ENCODE results near the gene CRLF2.
"Not testable (repeated sequence)": the region's sequence is repeated elsewhere in the genome, so short reads cannot be mapped to it uniquely, and the experiment has no call there.

CRLF2 gene, protein sequence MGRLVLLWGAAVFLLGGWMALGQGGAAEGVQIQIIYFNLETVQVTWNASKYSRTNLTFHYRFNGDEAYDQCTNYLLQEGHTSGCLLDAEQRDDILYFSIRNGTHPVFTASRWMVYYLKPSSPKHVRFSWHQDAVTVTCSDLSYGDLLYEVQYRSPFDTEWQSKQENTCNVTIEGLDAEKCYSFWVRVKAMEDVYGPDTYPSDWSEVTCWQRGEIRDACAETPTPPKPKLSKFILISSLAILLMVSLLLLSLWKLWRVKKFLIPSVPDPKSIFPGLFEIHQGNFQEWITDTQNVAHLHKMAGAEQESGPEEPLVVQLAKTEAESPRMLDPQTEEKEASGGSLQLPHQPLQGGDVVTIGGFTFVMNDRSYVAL

GRCh38 chrX:1212532-1212931, at the start of gene CRLF2:
TSS of gene CRLF2 (minus strand) at chrX:1212649. CDS start at chrX:1212634, 15 bp downstream.
- DNase-seq (ENCODE audit: low read depth, low spot score): no peak

GRCh38 chrX:1261771-1262170, 49.3 kb upstream of the CRLF2 start:
- peak; percentile 32 for DNase-seq (ENCODE audit: low read depth, low spot score)

DNA sequence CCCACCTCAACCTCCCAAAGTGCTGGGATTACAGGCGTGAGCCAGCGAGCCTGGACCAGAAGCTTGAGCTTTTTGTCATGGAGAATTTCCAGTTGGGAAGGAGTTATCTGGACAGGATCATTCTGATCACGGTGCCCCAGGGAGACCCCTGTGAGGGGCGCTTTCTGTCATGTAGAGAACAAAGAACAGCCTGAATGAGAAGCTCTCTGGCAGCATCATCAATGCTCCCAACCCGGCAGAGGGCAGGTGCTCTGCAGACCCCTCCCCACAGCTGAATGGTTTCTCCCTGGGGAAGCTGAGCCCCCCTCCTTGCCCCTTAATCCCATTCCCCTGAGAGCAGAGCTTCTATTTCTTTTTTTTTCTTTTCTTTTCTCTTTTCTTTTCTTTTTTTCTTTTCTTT, 48.8 kb upstream of the CRLF2 start:
- DNase-seq (ENCODE audit: low read depth, low spot score): peak; percentile 93

GRCh38 chrX:1252861-1253260, 40.4 kb upstream of the CRLF2 start:
- no peak for DNase-seq (ENCODE audit: low read depth, low spot score)

DNA sequence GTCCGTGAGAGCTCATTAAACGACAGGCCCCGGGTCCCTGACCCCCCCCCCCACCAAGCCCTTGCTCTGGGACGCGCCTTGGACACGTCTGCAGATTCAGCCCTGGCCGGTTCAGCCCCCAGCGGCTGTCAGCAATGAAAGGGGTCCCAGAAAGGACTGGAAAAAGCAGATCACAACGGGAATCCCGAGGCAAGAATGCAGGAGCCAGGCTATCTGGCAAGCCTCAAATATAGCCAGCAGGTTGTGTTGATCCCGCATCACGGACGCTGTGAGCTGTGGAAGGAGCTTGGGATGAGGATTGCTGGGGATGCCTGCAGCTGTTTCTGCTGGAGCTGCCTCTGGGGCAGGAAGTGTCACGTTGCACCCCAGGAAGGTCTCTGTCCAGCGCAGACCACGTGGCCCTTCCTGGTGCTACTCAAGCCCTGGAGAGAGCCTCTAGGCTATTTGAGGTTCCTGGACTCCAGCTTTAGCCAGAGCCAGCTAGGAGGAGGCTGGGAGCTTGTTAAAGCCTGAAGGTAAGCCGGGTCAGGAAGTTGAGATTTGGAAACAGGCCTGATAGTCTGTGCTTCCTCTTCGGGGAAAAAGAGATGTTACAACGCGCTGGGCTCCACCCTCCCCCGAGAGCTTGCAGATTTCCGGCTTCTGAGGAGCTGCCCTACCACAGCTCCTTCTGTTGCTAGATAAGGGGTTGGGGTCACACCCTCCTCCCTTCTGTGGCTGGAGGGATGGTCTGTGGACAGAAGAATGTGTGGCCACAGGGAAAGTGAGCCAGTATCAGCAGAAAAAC, 36.8 kb upstream of the CRLF2 start:
- peak; percentile 99 for DNase-seq (ENCODE audit: low read depth, low spot score)

DNA sequence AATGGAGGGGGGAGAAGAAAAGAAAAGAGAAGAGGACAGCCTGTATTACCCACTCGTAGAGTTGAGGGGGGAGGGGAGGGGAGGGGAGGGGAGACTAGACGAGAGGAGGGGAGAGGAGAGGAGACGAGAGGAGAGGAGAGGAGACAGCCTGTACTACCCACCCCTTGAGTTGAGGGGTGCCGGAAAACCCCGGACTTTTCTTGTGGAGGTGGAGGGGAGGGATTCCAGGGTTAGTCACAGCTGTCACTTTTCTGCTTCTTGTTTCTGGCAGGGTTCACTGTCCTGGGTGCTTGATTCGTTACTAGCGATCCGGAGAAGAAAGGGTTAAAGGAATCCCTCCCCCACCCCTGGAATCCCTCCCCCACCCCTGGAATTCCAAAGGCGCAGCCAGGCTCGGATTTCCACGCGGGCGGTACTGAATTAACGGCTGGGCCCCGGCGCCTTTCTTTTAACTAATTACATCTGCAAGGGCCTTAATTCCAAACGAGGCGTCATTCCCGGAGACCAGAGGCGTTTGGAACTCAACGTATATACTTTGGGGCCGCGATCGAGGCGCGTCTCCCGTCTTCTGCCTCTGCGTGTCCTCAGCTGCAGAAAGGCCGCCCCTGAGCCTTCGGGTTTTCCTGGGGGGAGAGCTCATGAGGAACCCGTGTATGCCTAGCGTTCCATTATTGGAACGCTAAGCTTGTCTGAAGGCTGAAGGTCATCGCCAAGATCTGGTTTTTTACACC, 36.0 kb upstream of the CRLF2 start:
- peak; percentile 91 for DNase-seq (ENCODE audit: low read depth, low spot score)

- peak; percentile 95 for DNase-seq (ENCODE audit: low read depth, low spot score)
These were observed 34.4 kb upstream of the CRLF2 start for GRCh38 chrX:1246816-1247215.

DNA sequence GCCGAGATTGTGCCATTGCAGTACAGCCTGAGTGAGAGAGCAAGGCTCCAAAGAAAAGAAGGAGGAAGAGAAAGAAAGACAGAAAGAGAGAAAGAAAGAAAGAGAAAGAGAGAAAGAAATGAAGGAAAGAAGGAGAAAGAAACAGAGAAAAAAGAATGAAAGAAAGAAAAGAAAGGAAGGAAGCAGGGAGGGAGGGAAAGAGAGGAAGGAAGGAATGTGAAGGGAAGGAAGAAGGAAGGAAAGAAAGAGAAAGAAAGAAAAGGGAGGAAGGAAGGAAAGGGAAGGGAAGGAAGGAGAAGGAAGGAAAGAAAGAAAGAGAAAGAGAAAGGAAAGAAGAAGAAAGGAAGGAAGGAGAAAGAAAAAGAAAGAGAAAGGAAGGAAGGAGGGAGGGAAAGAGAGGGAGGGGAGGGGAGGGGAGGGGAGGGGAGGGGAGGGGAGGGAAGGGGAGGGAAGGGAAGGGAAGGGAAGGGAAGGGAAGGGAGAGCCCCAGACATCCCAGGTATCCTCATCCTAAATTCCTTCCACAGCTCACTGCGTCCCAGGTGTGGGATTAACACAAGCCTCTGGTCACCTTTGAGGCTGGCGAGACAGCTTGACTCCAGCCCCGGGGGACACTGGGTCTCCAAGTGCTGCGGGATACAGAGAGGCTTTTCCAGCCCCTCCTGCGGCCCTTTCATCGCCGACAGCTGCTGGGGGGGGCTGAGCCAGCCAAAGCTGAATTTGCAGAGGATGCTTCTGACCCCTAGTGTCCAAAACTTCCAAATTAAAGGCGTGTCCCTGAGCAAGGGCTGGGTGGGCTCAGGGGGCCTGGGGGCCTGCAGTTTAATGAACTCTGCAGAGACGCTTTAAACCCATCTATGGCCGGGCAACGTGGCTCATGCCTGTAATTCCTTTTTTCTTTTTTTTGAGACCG, 32.0 kb upstream of the CRLF2 start:
- DNase-seq (ENCODE audit: low read depth, low spot score): peak; percentile 96

GRCh38 chrX:1242891-1243402, 30.5 kb upstream of the CRLF2 start:
- DNase-seq (ENCODE audit: low read depth, low spot score): peak; percentile 78

DNA sequence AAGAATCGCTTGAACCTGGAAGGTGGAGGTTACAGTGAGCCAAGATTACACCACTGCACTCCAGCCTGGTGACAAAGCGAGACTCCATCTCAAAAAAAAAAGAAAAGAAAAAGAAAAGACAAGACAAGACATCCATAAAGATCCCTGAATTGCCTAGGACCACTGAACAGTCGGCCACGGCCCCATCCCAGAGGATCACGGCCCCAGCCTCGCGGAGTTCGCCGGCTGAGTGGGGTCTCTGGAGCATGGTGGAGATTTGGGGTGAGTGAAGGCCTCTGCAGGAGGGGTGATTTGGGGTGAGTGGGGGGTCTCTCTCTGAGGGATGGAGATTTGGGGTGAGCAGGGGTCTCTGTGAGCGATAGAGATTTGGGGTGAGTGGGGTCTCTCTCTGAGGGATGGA, 28.1 kb upstream of the CRLF2 start:
- not testable (repeated sequence) for DNase-seq (ENCODE audit: low read depth, low spot score)

DNA sequence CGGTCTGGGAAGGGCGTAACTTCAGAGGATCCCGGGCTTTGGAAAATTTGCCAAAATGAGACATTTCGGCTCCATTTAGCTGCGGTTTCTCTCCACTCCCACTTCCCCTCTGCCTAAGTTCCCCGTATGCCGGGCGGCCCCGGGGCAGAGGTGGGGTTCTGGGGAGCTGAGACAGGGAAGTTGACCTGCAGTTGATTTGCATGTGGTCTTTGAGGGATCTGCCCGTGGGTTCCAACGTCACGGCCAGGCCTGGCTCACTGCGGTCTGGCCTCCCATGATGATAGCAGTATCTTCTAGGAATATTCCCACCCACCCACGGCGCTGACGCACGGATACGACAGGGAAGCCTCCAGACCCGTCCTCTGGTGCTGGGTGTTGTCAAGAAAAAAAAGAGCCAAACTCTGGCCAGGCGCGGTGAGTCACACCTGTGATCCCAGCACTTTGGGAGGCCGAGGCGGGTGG, 27.3 kb upstream of the CRLF2 start:
- no peak for DNase-seq (ENCODE audit: low read depth, low spot score)

DNA sequence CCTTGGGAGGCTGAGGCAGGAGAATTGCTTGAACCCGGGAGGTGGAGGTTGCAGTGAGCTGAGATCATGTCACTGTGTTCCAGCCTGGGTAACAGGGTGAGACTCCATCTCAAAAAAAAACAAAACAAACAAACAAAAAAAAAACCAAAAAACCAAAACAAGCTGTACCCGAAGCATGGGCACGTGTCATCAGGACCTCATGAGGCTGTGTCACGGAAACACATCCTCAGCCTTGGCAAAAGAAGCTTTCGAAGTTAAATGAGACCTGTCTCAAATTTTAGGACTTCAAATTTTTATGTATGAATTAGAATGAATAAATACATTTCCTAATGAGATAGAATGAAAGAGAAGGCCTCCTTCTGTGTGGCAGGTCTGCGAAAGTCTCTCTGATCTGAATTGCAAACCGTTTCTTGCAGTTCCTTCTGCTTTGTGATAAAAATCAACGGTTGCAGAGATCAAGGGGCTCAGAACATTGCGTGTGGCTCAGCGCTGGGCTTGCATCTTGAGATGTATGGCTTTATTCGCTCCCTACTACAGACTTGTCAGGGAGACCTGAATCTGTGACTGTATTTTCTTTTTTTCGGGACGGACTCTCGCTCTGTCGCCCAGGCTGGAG, 19.5 kb upstream of the CRLF2 start:
- DNase-seq (ENCODE audit: low read depth, low spot score): no peak

DNA sequence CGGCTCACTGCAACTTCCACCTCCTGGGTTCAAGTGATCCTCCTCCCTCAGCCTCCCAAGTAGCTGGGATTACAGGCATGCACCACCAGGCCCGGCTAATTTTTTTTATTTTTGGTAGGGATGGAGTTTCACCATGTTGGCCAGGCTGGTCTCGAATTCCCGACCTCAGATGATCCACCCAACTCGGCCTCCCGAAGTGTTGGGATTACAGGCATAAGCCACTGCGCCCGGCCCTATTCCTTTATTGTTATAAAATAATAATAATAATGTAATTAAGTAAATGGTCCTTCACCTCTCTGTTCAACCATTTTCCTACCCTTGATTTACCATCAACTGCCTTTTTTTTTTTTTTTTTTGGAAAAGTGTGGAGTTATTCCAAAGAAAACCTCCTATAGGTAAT, 15.7 kb upstream of the CRLF2 start:
- not testable (repeated sequence) for DNase-seq (ENCODE audit: low read depth, low spot score)

DNA sequence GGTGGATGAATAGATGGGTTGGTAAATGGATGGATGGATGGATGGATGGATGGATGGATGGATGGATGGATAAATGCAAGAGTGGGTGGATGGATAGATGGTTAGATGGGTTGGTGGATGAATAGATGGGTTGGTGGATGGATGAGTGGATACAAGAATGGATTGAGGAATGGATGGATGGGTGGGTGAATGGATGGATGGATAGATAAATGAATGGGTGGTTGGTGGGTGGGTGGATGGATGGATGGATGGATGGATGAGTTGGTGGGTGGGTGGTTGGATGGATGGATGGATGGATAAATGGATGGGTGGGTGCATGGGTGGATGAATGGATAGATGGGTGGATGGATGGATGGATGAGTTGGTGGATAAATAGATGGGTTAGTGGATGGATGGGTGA, 13.8 kb upstream of the CRLF2 start:
- DNase-seq (ENCODE audit: low read depth, low spot score): no peak

GRCh38 chrX:1224954-1225353, 12.5 kb upstream of the CRLF2 start:
- DNase-seq (ENCODE audit: low read depth, low spot score): peak; percentile 92

GRCh38 chrX:1223242-1223600, 10.8 kb upstream of the CRLF2 start:
- no peak for DNase-seq (ENCODE audit: low read depth, low spot score)

DNA sequence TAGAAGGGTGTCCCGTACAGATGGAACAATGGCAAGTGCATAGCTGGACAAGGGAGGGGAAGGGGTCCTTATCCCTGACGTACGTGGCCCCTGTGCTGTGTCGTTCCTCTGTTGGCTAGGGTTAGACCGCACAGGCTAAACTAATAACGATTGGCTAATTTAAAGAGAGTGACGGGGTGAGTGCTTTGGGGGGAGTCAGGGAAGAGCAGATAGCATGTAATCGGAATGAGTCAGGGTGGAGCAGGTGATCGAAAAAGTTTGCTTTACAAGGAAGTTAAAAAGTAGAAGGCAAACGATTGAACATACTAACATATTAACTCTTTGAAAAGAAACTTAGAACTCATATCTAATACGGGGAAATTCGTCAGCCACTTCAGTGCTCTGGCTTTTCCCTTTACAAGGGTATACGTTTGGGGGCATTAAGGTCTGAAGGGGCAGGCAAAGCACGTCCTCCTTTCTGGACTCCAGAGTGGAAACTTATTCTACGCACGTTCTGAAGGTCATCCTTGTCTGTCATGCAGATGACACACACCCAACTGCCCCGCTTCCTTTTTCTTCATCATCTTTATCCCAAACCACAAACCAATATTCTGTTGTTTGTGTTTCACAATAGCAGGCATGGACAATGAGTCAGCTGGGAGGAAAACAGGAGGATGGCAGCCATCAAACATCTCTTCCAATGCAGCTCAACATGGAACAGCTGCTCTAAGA, 10.2 kb upstream of the CRLF2 start:
- DNase-seq (ENCODE audit: low read depth, low spot score): no peak

- no peak for DNase-seq (ENCODE audit: low read depth, low spot score)
These were observed 8.9 kb upstream of the CRLF2 start for GRCh38 chrX:1221296-1221845.

GRCh38 chrX:1218286-1218685, 5.8 kb upstream of the CRLF2 start:
- no peak for DNase-seq (ENCODE audit: low read depth, low spot score)

Data from ELF-1 (cell line).